ENCODE data around the gene GAS2L1.

GAS2L1 gene

DNA sequence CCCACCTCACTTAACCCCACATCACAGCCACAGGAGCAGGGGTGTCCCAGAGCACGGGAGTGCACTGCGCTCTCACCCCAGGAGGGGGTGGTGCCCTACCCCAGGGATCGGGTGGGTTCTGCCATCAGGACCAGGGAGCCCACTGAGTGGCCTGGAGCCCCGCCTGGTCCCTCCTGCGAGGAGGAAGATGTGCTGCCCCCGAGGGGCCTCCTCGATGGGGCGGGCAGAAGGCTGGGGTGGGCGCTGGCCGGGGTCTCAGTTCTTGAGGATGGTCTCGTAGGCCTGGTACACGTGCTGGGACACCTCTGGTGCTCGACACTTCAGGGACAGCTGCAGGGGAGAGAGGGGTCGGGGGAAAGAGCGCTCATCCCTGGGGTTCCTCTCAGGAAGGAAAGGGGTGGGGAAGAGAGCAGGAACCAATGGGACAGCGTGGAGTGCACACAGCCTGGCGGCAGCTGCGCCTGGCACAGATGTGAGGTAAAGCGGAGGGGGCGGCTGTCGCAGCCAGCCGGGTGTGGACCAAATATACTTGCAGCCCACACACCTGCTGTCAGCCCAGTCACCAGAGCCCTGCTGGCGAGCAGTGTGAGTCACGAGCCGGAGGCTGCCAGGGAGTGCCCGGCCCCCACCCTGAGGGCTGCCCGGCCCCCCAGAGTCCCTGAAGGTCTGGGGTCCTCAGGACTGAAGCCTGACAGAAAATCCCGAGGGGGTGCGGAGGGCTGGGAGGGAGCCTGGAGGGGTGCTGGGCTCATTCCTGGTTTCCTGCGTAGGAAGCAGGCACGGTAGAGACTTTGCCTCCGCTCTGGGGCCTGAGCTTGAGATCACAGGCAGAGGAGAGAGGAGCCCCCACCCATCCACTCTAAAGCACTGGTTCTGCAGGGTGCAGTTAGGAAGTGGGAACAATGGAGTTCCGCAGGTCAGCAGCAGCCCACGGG lies 22.4 kb downstream of the GAS2L1 start:
- DNase-seq = no peak

DNA sequence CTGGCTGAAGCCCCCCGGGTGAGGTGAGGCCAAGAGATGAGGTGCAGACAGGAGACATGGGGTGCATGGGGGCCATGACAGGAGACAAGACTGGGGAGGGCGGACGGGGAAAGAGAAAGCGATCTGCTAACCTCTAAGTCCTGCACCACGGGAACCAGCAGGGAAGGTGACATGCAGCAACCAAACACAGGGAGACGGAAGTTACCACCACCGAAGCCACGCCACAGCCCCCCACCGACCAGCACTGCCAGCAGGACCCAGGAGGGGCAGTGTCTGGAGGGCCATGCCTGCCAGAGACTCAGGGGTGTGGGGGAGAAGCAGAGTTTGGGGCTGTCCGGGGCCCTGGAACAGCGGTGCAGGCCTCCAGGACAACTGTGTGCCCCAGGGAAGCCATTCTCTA lies 23.1 kb downstream of the GAS2L1 start:
- DNase-seq = no peak

DNA sequence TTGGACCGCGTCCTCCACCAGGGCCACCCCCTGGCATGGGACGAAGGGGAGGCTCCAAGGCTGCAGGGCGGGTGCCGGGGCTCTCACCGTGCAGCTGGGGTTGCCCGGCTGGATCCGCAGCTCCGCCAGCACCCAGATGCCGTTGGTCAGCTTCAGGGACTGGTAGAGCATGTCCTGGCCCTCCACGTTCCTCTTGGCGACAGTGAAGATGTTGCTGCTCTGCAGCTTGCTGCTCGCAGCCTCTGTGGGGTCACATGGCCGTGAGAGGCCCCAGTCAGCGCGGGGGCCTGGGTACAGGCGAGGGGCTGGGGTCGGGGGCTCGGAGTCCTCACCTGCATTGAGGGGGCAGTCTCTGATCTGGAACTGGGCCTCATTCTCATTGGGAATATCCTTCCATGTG lies 23.8 kb downstream of the GAS2L1 start:
- no peak for DNase-seq

DNA sequence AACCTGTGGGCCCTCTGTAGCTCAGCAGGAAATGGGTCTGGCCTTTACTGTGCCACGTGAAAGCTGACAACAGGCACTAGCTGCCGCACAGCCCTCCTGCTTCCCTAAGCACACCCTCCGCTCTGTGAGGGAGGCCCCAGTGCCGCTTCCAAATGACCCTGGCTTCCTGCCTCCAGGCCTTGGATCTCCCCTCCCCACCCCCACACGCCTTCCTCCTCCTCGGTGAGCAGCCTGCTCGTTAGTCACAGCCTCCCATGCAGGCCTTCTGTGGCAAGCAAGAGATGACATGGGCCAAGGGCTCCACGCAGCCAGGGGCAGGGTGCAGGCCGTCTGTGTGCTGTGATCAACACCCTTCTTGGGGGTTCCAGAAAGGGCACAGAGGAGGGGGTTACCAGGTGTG lies 24.3 kb downstream of the GAS2L1 start:
- DNase-seq = no peak

DNA sequence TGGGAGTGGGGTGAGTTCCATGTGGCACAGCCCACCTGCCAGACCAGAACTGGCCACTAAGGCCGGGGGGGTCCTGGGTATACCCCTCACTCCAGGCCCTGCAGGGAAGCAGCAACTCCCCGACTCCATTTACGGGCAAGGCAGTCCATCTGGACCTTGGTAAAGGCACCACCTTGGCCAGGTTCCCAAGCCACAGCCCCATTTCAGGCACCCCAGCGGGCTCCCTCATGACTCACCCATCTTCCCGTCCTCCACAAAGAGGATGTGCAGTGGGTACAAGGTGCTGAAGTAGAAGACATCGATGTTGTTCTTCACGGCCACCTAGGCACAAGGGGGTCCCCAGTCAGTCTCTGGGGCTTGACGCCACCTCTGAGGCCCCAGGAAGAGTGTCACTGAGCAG lies 24.8 kb downstream of the GAS2L1 start:
- DNase-seq = no peak

DNA sequence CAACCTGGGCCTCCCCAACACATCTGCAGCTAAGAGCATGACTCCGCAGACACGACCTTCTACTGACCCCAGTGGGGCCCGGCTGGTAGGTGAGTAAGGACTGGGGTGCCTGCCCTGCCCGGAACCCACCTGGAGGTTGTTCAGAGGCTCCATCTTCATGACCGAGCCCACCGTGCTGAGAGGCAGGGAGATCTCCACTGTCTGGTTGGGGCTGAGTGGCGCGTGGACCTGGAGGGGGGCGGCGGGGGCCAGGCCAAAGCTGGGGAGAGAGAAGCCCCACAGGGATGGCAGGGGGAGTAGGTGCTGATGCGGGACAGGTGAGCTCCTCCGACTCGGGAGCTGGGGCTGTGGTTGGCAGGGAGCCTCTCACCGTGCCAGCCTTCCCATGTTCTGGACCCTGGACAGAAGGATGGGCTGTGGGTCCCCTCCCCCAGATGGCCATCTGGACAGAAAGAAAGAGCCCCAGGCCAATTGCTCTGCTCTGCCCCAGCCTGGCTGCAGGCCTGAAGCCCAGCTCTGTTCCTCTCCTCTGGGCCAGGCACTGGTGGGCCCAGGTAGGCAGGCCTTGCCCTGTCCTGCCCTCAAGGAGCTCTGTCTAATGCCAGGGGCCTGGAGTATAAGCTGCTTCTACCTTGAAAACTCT lies 25.3 kb downstream of the GAS2L1 start:
- no peak for DNase-seq

DNA sequence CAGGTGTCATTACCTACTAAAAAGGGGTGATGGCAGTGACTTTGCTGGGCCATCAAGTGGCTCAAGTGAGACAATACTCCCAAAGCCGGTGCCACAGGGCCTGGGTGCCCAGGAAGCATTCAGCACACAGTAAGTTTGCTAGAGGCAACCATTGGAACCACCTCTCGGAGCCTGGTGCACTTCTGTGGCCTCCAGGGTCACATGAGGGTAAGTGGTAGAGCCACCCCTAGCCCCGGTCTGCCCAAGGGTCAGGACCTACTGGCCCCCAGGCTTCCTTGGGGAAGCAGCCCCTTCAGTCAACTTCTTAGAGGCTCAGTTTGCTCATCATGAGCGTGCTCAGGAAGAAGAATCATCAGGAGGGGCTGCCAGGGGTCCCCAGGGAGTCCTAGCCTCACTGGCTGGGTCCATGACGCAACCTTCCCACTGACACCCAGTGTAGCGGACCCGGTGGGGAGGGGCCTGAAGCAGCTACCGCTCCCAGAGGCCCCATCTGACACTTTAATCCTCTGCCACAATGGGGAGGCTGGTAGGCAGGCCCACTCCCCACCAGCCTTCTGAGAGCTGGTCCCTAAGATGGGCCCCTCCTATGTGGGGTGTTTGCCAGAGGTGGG lies 26.5 kb downstream of the GAS2L1 start:
- no peak for DNase-seq

DNA sequence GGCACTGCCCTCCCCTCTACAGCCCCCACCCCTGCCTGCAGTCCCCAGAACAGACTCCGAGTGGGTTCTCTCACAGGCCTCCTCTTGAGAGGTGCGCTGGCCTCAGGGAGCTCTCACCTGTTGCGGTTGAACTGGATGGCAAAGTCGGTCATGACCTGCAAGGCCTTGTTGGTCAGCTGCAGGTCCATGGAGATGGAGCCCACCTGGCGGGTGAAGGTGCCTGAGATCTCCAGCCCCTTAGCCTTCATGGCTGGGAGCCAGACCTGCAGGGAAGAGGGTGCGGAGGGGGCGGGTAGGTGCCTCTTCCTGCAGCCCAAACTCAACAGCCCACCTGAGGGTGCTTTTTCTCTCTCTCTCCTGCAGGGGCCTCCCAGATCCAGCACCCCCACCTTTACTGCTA lies 27.7 kb downstream of the GAS2L1 start:
- no peak for DNase-seq

DNA sequence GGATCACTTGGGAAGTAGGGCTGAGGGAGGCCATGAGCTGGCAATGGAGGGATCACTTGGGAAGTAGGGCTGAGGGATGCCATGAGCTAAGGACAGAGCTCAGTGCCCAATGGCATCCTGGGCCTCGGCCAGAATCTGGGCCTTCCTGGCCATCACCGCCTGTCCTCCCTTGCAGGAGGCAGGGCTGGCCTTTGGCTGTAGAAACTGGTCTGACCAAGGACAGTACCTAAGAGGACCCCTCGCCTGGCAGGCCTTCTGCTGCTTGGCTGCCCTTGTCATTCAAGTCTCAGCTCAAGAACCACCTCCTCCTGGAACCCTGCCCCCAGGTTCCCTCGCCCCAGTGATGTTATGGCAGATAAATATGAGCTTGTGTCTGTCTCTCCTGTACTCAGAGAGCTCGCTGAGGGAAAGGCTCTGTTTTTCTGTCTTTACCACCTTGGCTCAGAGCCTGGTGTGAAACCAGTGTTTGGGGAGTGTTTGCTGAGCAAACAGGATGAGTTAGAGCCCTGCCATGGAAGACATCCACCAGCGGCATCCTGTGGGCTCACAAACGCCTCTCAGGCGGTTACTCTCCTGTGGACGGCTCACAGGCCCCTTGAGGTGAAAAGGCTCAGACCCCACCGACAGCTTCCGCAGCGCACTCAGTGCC lies 28.4 kb downstream of the GAS2L1 start:
- DNase-seq = no peak

DNA sequence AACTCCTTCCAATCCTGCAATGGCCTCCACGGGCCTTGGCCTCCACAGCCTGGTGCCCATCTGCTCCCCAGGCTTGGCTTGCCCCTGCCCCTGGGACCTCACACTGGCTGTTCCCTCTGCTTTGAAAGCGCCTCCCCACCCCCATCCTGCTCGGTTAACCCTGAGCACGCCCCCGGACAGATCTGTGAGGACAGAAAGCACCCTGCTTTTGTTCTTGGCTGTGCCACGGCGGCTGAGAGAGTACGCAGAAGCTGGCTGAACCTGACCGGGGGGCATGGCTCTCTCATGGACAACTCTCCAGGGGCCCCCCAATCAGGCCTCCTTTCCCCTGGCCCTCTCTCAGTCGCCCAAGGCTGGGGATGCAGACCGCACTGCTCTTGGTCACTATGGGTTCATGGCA lies 29.2 kb downstream of the GAS2L1 start:
- DNase-seq = no peak

DNA sequence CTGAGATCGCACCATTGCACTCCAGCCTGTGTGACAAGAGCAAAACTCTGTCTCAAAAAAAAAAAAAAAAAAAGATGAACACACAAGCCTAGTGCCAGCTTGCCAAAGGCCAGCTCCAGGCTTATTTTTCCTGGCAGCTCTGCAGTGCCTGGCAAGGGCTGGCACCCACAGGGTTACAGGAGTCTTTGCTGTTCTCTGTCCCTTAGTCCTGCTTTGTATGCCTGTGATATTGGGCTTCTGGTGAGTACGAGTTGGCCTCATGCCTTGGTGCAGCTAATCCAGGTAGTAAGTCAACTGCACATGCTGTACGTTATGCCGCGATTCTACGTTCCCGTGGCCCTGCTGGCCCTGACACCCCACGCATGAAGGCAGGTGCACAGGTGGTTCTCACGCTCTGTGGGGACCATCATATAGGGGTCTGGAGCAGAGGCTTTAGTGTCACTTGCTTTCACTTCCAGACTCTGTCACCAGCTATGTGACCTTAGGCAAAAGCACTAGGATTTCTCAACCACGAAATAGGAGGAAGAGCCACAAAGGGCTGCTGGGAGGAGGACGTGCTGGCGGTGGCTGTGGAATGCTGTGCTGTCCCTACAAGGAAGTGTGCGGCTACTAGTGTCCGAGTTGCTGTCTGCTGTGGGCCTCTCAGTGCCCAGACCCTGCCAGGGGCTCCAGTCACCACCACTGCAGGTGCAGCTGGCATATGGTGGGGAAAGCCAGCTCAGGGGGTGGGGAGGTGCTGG lies 30.5 kb downstream of the GAS2L1 start:
- no peak for DNase-seq

DNA sequence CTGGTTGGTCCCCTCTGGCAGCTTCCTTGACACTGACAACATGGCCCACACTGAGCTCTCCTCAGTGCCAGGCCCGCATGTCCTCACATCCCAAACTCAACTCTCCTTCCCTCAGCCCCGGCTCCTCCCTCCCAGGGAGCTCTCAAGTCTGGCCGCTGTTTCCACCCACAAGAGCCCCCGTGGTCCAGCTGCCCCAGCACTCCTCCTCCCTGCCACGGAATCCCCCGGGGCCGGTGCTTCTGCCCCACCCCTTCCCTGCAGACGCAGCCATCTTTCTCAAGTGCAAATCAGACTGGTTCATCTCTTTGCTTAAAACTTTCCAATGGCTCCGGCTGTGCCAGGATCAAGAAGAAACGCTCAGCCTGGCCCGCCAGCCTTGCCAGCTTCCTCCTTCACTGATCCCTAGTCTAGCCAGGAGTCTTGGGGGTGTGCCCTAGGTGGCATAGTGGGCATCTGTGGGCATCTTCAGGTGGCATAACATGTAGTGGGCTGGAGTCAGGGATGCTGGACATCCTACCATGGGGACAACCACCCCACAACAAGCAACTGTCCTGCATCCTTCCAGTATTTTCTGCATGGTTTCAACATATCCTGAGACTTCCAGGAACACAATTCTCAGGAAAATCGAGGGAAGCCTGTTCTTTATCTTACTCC lies 31.3 kb downstream of the GAS2L1 start:
- no peak for DNase-seq

DNA sequence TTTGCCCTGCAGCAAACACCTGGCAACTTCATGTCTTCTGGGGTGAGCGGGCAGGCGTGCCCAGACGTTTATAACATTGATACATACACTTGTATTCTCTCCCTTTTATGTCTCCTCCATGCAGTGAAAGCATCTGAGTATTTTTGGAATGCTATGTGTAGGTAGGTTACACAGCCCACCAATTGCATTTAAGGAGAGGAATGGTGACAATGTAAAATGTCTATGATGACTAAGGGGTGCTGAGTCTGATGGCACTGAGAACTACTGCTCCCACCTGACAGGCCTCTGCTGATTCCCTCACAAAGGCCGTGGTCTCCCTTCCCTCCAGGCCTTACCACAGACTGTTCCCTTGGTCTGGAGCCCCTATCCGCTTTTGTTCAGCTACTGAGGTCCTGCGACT lies 31.9 kb downstream of the GAS2L1 start:
- no peak for DNase-seq

DNA sequence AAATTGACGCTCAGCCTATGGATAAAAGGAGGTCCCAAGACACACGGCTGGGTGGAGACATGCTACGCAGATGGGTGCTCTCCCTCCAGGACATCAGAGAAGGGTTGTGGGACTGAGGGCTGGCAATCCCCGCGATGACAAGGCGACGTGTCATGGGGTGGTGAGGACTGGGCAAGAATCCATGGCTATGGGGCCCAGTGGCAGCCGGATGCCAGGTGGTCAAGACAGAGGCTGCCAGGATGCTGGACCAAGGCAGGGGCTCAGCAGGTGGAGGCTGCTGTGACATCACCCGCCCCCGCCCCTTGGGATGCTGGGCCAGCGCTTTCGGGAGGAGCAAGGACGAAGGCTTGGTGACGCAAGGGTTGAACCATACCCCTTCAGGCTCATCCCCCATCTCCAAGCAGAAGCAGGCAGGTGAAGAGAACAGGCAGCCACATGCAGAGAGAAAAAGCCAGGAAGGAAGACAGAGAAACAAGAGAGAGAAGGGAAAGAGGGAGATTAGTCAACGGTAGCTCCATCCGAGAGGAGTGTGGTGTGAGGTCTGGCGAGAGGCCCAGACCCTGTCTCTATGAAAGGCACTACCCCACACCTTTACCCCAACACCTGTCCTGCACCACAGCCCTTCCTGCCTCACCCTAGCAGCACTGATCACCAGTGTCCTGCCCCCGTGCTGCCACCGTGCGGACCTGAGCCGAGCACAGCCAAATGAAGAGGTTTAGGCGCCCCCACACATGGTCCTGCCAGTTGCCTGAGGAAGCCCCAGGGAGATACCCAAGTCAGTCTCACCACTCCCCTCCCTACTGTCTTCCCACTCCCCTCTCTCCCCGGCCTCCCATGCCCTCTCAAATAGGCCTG lies 33.2 kb downstream of the GAS2L1 start:
- no peak for DNase-seq

DNA sequence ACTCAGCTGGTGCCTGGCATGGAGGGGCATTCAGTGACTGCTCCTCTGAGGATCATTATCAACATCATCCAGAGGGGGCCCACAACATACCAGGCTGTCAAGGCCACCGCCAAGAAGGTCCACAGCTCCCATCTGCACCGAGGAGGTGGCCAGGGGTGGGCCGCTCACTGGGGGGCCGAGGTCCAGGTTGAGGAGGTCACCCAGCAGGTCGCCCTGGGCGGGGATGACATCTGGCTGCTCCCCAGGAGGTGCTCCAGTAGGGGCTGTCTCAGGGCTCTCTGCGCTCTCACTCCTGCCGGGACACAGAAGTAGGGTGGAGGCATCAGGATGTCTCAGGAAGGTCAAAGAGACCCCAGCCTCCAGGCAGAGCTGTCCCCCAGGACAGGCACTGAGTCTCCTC lies 34.1 kb downstream of the GAS2L1 start:
- no peak for DNase-seq

DNA sequence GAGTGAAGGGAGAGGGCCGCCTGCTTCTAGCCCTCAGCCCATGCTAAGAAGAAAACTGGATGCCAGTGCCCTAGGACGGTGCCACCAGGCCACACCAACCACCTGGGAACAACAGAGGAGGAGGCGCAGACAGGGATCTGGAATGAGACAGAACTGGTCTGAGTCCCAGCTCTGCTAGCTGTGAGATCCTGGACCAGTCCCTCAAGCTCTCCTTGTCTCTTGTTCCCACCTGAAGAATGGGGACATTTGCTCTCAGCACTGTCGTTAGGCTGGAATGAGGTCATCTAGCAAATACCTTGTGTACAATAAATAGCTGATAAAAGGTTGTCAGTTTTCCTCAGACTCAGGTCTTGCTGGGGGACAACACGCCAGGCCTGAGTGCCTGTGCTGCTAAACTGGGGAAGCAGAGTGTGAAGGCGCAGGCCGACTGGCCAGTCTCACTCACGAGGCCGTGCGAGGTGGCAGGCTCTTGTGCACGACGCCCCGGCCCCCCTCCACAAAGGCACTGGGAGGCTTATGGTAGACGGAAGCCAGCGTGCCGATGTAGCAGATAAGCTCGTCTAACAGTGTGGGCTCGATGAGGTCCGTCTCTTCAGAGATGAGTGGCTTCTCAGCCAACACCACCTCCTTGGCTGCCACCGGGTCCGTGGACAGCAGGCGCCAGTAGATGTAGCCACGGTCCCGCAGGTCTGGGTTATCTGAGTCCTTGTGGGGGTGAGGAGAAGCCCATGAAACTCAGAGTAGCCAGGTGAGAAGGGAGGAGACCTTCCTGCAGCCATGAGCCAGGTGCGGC lies 34.8 kb downstream of the GAS2L1 start:
- no peak for DNase-seq

DNA sequence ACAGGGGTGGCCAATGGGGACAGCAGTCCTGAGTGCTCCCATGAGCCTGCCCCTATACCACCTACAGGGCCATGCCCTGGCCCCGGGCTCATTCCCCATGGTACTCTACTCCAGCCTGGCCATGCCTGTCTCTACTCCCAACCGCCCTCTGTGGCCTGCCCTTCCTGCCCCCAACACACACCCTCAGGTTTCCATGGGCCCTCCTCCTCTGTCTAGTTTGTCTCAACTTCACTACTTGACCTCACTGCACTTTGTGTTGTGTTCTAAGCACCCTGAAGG lies 35.3 kb downstream of the GAS2L1 start:
- DNase-seq = no peak

DNA sequence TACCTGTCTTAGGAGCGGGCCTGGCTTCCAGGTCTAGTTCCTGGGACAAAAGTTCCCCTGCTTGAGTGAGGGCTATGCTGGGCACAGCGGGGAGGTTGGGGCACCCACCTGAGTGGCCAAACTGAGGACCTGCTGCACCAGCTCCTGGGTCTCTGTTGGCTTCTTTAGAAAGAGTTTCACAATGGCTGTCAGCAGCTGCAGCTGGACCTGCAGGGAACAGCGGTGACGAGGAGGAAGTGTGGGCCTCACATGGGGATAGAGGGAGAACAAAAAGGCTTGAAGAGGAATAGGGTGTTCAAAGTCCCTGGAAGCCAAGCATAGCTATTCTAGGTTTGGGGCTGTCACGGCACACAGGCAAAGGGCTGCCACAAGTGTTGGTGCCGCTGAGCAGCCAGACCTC lies 35.7 kb downstream of the GAS2L1 start:
- DNase-seq = no peak

DNA sequence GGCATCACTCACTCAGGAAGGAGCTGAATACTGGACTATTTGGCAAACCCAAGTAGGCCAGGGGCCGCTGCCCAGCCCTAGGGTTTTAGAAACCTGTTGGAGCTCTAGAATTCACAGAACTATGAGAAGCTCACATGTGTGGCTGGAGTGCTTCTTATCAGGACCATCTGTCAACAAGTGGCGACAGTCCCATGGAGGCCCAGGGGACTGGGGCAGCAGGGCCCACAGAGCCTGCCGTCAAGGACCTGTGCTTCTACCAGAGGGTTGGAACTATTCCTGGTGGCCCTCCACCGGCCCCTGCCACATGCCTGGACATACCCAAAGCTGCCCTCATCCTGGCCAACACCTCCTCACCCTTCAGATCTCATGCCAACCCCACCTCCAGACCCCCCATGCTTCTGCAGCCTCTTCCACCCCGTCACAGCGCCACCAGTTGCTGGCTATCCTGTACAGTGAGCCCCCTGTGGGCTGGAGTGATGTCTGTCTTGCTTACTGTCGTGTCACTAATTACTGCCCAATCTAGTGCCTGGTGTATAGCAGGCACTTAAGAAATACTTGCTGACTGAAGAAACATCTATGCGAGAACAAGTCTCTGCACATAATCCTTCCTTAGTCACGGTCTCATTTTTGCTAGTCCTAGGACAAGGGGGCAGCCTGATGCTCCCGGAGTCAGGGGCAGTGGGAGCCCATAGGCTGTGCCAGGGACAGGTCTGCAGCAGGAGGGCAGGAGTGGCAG lies 36.3 kb downstream of the GAS2L1 start:
- no peak for DNase-seq

DNA sequence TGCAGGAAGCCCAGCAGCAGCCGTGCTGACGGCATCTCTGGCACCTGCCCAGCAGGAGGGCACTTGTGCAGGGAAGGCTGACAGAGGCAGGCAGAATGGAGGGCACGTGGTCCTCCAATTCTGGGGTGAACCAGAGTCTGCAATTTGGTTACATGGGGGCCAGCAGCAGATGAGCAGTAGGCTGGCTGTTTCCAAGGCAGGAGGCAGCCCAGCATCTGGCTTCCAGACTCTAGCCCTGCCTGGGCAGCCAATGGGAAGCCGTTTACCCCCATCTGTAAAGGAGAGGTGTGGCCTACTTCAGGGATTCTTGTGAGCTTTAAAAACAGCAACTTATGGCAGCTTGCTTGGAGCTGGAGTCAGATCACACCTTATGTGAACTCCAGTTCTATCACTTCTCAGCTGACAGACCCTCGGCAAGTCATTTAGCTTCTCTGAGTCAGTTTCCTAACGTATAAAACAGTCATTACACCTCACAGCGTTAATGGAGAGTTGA lies 36.9 kb downstream of the GAS2L1 start:
- DNase-seq = no peak
